ENCODE results near the gene PRKCA.

The PRKCA gene

GRCh38 chr17:66858226-66859083 lies 556.0 kb downstream of the PRKCA start:
- Histone ChIP-seq H3K4me1 (ENCODE audit: insufficient read depth, poor library complexity, severe bottlenecking) (no peaks in the 10 kb centered on the region), H3K36me3 (ENCODE audit: low read depth) (no peaks in the 10 kb centered on the region), H3K27me3 (ENCODE audit: insufficient read depth, poor library complexity, severe bottlenecking) (no peaks in the 10 kb centered on the region), H3K27ac (ENCODE audit: poor library complexity, severe bottlenecking) (no peak overlapping the region), H3K9me3 (ENCODE audit: severe bottlenecking) (no peaks in the 10 kb centered on the region), H3K4me3 (ENCODE audit: severe bottlenecking) (no peak overlapping the region)
- DNase-seq (ENCODE audit: low spot score) (no peak), ATAC-seq (ENCODE audit: low read depth) (no peak)
- no peak for TF ChIP-seq CTCF (IDR thresholded peaks at IDR 0.05; ENCODE audit: poor library complexity, severe bottlenecking)

GRCh38 chr17:66859353-66859752 lies 556.9 kb downstream of the PRKCA start:
- Histone ChIP-seq H3K36me3 (ENCODE audit: low read depth) (no peaks in the 10 kb centered on the region), H3K4me3 (ENCODE audit: severe bottlenecking) (no peak overlapping the region), H3K27ac (ENCODE audit: poor library complexity, severe bottlenecking) (no peak overlapping the region), H3K4me1 (ENCODE audit: insufficient read depth, poor library complexity, severe bottlenecking) (no peaks in the 10 kb centered on the region), H3K27me3 (ENCODE audit: insufficient read depth, poor library complexity, severe bottlenecking) (no peaks in the 10 kb centered on the region), H3K9me3 (ENCODE audit: severe bottlenecking) (no peaks in the 10 kb centered on the region)
- DNase-seq (ENCODE audit: low spot score) (no peak), ATAC-seq (ENCODE audit: low read depth) (no peak)
- no peak for TF ChIP-seq CTCF (IDR thresholded peaks at IDR 0.05; ENCODE audit: poor library complexity, severe bottlenecking)

- Histone ChIP-seq H3K4me1 (ENCODE audit: insufficient read depth, poor library complexity, severe bottlenecking) (no peaks in the 10 kb centered on the region), H3K36me3 (ENCODE audit: low read depth) (no peaks in the 10 kb centered on the region), H3K27me3 (ENCODE audit: insufficient read depth, poor library complexity, severe bottlenecking) (no peaks in the 10 kb centered on the region), H3K27ac (ENCODE audit: poor library complexity, severe bottlenecking) (no peak overlapping the region), H3K4me3 (ENCODE audit: severe bottlenecking) (no peak overlapping the region), H3K9me3 (ENCODE audit: severe bottlenecking) (no peaks in the 10 kb centered on the region)
- ATAC-seq (ENCODE audit: low read depth) (no peak), DNase-seq (ENCODE audit: low spot score) (no peak)
- no peak for TF ChIP-seq CTCF (IDR thresholded peaks at IDR 0.05; ENCODE audit: poor library complexity, severe bottlenecking)
These were observed 557.8 kb downstream of the PRKCA start for GRCh38 chr17:66860204-66860603.

All from RWPE2 (cell line).